Loucy (cell line): ENCODE measurements around the gene SYNGR4.

Experiments used
- H2AFZ ChIP-seq: fragments of 200-600 bp; sonication (generic); 2 replicates; pipeline ENCODE4 v1.6.0; 2016; ENCODE audit warnings: antibody characterized with exemption, mild to moderate bottlenecking, low read length, moderate library complexity
- H3F3A ChIP-seq: fragments of 200-600 bp; 2 replicates; pipeline ENCODE4 v1.6.0; 2016; ENCODE audit warnings: antibody characterized with exemption, low read depth, mild to moderate bottlenecking
- H3K27me3 ChIP-seq: fragments of 200-600 bp; sonication (generic); 2 replicates; pipeline ENCODE4 v1.6.1; 2014; ENCODE audit warnings: low read length, mild to moderate bottlenecking; ENCODE audit not compliant: insufficient read depth, poor library complexity, severe bottlenecking
- H3K36me3 ChIP-seq: fragments of 200-600 bp; sonication (generic); 2 replicates; pipeline ENCODE4 v1.6.1; 2016; ENCODE audit warnings: low read length; ENCODE audit not compliant: insufficient read depth
- H3K4me1 ChIP-seq: fragments of 200-600 bp; sonication (generic); 2 replicates; pipeline ENCODE4 v1.5.1; 2014; ENCODE audit warnings: low read length, mild to moderate bottlenecking; ENCODE audit not compliant: insufficient read depth, poor library complexity, severe bottlenecking
- H3K4me2 ChIP-seq: fragments of 200-600 bp; sonication (generic); 2 replicates; pipeline ENCODE4 v1.6.0; 2014; ENCODE audit warnings: antibody characterized with exemption, low read length, low read depth, mild to moderate bottlenecking; ENCODE audit not compliant: poor library complexity, severe bottlenecking
- H3K4me3 ChIP-seq: fragments of 200-600 bp; sonication (generic); 2 replicates; pipeline ENCODE4 v1.5.1; 2014; ENCODE audit warnings: low read length, mild to moderate bottlenecking, mixed read lengths; ENCODE audit not compliant: poor library complexity, severe bottlenecking
- H3K79me2 ChIP-seq: fragments of 200-600 bp; sonication (generic); 2 replicates; pipeline ENCODE4 v1.6.1; 2014; ENCODE audit warnings: low read length; ENCODE audit not compliant: insufficient read depth
- H3K9ac ChIP-seq: fragments of 200-600 bp; sonication (generic); 2 replicates; pipeline ENCODE4 v1.6.0; 2014; ENCODE audit warnings: mild to moderate bottlenecking, low read depth, low read length, moderate library complexity; ENCODE audit not compliant: poor library complexity, severe bottlenecking
- H3K9me2 ChIP-seq: fragments of 200-600 bp; sonication (generic); replicated peaks from 2 replicates; pipeline ENCODE4 v1.6.1; 2016; ENCODE audit warnings: low read depth, low read length, mixed read lengths
- H3K9me3 ChIP-seq: fragments of 200-600 bp; sonication (generic); 2 replicates; pipeline ENCODE4 v1.6.1; 2014; ENCODE audit warnings: mild to moderate bottlenecking, antibody characterized with exemption, low read length, low read depth; ENCODE audit not compliant: insufficient read depth
- H4K20me1 ChIP-seq: fragments of 200-600 bp; sonication (generic); 2 replicates; pipeline ENCODE4 v1.6.0; 2014; ENCODE audit warnings: antibody characterized with exemption, low read length, mild to moderate bottlenecking; ENCODE audit not compliant: insufficient read depth, poor library complexity, severe bottlenecking
- EZH2phosphoT487 ChIP-seq: fragments of 200-600 bp; IDR thresholded peaks from 2 replicates; pipeline ENCODE4 v1.6.1; 2018; ENCODE audit warnings: antibody characterized with exemption, mild to moderate bottlenecking, moderate library complexity, borderline replicate concordance
- TF ChIP-seq, protein P1 (sequence below): fragments of 200-600 bp; sonication (generic); conservative IDR thresholded peaks from 2 replicates; pipeline ENCODE4 v1.5.1; 2014; ENCODE audit warnings: mild to moderate bottlenecking, antibody characterized with exemption, low read length

Gene SYNGR4

DNA sequence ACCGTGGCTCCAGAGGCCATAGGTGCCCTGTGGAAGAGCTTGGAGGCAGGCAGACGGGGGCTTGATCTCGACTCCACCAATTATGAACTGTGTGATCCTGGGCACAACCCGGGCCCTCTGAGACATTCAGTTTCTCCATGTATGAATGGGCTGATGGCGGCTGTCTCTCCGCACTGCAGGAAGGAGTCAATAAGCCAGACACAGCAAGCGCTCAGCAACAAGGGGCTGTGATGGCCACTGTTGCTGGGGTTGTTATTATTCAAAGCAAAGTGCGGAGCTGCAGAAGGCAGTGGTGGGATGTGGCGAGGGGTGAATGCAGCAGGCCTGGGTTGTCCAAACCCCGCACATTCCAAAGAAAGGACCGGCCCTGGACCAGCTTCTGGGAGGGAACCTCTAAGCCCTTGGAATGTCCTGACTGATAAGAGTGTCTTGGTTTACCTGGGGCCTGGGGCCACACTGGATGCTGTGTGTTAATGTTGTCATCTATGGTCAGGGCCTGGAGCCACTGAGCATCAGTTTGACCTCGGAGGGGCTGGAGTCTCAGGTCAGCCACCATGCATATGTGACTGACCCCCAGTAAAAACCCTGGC is 8.7 kb upstream of the SYNGR4 start:
- Histone ChIP-seq H3K4me1 (no peaks in the 10 kb centered on the region), H4K20me1 (no peaks in the 10 kb centered on the region), H3K9me2 (no peaks in the 10 kb centered on the region), H3K4me2 (no peak overlapping the region), H3K27me3 (no peaks in the 10 kb centered on the region), H3F3A (no peaks in the 10 kb centered on the region), H3K9ac (no peak overlapping the region), H3K36me3 (no peaks in the 10 kb centered on the region), H3K79me2 (no peaks in the 10 kb centered on the region), H3K4me3 (no peak overlapping the region), H3K9me3 (no peaks in the 10 kb centered on the region), H2AFZ (no peak overlapping the region)
- TF ChIP-seq, protein P1, sequence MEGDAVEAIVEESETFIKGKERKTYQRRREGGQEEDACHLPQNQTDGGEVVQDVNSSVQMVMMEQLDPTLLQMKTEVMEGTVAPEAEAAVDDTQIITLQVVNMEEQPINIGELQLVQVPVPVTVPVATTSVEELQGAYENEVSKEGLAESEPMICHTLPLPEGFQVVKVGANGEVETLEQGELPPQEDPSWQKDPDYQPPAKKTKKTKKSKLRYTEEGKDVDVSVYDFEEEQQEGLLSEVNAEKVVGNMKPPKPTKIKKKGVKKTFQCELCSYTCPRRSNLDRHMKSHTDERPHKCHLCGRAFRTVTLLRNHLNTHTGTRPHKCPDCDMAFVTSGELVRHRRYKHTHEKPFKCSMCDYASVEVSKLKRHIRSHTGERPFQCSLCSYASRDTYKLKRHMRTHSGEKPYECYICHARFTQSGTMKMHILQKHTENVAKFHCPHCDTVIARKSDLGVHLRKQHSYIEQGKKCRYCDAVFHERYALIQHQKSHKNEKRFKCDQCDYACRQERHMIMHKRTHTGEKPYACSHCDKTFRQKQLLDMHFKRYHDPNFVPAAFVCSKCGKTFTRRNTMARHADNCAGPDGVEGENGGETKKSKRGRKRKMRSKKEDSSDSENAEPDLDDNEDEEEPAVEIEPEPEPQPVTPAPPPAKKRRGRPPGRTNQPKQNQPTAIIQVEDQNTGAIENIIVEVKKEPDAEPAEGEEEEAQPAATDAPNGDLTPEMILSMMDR, result no peak
- no peak for TF ChIP-seq EZH2phosphoT487

DNA sequence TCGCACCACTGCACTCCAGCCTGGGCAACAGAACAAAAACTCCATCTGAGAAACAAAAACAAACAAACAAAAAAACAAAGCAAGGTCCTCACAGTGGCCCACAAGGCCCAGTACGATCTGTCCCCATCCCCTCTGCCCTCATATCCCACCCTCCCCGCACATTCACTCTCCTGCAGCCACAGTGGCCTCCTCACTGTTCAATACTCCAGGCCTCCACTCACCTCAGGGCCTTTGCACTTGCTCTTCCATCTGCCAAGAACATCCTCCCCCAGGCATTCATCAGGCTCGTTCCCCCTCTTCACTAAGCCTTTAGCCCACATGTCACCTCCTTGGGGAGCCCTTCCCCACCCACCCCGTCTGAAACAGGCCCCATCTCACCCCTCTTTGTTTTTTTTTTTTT is 5.0 kb upstream of the SYNGR4 start:
- Histone ChIP-seq H3K9ac (no peak overlapping the region), H3K9me3 (no peaks in the 10 kb centered on the region), H3F3A (no peaks in the 10 kb centered on the region), H4K20me1 (no peaks in the 10 kb centered on the region), H3K27me3 (no peaks in the 10 kb centered on the region), H3K9me2 (no peaks in the 10 kb centered on the region), H2AFZ (no peak overlapping the region), H3K36me3 (no peaks in the 10 kb centered on the region), H3K79me2 (peaks cover 4% of the 10 kb centered on the region; the same call in 1 of the 2 replicates), H3K4me1 (peaks cover 6% of the 10 kb centered on the region), H3K4me2 (no peak overlapping the region), H3K4me3 (no peak overlapping the region)
- TF ChIP-seq, protein P1, result no peak
- no peak for TF ChIP-seq EZH2phosphoT487

DNA sequence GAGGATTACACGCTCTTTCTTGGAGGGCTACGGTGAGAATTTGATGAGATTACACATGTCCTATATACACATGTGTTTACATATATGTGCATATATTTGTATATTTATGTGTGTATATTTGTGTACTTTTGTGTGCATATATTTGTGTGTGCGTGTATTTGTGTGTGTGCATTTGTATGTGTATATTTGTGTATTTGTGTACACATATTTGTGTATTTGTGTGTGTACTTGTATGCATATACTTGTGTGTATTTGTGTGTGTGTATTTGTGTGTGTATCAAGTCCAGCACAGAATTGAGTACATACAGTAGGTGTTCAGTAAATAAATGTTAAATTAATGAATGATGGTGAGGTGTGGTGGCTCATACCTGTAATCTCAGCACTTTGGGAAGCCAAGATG is 2.3 kb upstream of the SYNGR4 start:
- TF ChIP-seq EZH2phosphoT487, result no peak
- TF ChIP-seq, protein P1, result no peak

More for the DNA sequence above, 2.3 kb upstream of the SYNGR4 start:
- H3K9me3 ChIP-seq, result no peaks in the 10 kb centered on the region
- H3K79me2 ChIP-seq, result peaks cover 4% of the 10 kb centered on the region; the same call in 1 of the 2 replicates
- no peak overlapping the region for H3K4me2 ChIP-seq
- H4K20me1 ChIP-seq, result no peaks in the 10 kb centered on the region
- H3K9me2 ChIP-seq, result no peaks in the 10 kb centered on the region
- no peak overlapping the region for H2AFZ ChIP-seq
- no peaks in the 10 kb centered on the region for H3K36me3 ChIP-seq
- H3F3A ChIP-seq, result no peaks in the 10 kb centered on the region
- no peak overlapping the region for H3K4me3 ChIP-seq
- peaks cover 13% of the 10 kb centered on the region for H3K4me1 ChIP-seq
- H3K9ac ChIP-seq, result no peak overlapping the region
- no peaks in the 10 kb centered on the region for H3K27me3 ChIP-seq
